NCI-H2107 treated with DMSO at 0.1 percent for 48 hours (cell line): ENCODE measurements around the gene AIFM3.
"Not testable (repeated sequence)": the region's sequence is repeated elsewhere in the genome, so short reads cannot be mapped to it uniquely, and the experiment has no call there.

Experiments
- DNase-seq: peaks from one replicate; lab custom pipeline; 2025; ENCODE audit not compliant: unreplicated experiment; lab: John Stamatoyannopoulos, UW

Gene AIFM3

DNA sequence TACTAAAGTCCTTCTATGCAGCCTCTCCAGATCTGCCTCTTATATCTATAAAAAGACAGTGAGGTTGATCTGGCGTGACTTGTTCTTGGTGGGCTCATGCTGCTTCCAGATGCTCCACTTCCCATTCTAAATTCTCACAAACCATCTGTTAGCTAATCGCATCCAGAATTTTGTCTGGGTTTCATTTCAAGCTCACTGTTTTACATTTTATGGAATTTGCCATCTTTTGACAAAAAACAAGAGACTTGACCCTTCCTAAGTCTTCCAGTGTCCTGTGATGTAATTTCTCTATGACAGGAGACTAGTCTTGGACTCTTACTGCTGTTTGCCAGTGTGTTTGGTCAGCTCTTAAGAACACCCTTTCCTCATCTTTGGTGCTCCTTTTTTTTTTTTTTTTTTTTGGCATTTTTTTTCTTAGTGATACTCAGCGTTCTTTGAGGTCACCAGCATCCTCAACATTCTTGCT, 26.8 kb upstream of the AIFM3 start:
- DNase-seq, result no peak

DNA sequence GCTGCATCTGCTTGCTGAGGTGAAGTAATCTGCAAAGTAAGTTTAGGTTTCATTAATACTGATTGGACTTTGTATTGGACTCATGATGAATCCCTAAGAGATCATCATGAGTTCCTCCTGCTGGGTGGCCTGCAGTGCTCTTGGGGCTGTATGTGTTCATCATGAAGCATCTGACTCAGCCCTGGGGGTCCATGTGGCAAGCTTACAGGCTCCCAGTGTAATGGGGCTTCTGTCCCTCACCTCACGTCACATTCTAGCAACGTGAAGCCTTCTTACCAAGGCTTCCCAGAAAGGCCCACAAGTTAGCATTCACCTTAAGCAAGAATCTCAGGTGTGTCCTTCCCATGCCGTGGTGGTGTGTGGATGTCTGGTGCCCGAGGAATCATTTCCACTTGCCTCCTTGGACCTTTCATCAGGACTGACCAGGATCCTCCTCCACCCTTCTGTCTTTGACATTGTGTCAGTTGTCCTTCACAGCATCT, 26.1 kb upstream of the AIFM3 start:
- DNase-seq, result no peak

DNA sequence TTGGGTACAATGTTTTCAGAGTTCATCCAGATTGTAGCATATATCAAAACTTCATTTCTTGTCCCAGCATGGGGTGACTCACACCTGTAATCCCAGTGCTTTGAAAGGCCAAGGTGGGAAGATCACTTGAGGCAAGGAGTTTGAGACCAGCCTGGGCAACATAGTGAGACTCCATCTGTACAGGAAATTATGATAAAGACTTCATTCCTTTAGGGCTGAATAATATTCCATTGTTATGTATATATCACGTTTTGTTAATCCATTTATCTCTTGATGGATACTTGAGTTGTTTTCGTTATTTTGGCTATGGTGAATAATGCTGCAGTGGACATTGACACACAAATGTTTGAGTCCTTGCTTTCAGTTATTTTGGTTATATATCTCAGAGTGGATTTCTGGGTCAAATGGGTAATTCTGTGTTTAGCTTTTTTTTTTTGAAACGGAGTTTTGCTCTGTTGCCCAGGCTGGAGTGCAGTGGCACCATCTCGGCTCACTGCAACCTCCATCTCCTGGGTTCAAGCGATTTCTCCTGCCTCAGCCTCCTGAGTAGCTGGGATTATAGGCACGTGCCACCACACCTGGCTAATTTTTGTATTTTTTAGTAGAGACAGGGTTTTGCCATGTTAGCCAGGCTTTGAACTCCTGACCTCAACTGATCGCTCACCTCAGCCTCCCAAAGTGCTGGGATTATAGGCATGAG, 24.7 kb upstream of the AIFM3 start:
- DNase-seq, result not testable (repeated sequence)

DNA sequence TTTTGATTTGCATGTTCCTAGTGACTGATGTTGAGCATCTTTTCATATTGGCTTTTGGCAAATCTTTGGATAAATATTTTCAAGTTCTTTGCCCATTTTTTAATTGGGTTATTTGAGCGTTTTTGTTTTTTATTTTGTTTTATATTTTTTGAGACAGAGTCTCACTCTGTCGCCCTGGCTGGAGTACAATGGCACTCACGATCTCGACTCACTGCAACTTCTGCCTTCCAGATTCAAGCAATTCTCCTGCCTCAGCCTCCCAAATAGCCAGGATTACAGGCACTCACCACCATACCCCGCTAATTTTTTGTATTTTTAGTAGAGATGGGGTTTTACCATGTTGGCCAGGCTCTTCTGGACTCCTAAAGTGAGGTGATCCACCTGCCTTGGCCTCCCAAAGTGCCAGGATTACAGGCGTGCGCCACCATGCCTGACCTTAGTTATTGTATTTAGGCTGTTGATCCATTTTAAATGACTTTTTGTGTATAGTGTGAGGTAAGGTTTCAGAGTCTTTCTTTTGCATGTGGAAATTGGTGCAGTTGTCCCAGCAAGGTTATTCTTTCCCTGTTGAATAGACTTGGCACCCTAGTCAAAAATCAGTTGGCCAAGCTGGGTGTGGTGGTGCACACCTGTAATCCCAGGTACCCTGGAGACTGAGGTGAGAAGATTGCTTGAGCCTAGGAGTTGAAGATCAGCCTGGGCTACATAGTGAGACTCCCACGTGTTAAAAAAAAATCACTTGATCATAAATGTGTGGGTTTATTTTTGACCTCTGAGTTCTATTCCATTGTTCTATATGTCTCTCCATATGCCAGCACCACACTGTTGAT, 23.7 kb upstream of the AIFM3 start:
- no peak for DNase-seq

DNA sequence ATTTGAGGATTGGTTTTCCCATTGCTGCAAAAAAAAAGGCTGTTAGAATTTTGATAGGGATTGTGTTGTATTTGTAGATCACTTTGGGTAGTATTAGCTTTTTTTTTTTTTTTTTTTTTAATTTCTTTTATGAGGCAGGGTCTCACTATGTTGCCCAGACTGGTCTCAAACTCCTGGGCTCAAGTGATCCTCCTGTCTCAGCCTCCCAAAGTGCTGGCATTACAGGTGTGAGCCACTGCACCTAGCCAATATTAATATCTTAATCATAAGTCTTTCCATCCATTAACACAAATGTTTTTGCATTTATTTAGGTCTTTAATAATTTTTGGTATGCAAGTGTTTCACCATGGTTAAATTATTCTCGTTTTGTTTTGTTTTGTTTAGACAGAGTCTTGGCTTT, 23.0 kb upstream of the AIFM3 start:
- DNase-seq, result no peak

DNA sequence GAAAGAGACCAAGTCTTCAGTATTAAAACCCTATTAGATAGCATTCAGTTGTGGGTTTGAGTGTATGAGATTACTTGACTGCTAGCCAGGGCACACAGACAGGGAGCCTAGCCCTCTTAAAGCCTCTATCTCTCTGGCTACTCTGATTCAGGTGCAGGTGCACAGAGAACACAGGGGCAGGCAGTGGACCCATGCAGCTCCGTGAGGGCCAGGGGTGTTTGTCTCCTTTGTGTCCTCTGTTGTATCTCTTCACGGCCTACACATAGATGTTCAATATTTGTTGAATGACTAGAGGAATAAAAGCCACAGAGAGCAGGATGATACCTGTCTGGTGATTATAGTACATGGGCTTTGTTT, 21.5 kb upstream of the AIFM3 start:
- DNase-seq, result no peak

DNA sequence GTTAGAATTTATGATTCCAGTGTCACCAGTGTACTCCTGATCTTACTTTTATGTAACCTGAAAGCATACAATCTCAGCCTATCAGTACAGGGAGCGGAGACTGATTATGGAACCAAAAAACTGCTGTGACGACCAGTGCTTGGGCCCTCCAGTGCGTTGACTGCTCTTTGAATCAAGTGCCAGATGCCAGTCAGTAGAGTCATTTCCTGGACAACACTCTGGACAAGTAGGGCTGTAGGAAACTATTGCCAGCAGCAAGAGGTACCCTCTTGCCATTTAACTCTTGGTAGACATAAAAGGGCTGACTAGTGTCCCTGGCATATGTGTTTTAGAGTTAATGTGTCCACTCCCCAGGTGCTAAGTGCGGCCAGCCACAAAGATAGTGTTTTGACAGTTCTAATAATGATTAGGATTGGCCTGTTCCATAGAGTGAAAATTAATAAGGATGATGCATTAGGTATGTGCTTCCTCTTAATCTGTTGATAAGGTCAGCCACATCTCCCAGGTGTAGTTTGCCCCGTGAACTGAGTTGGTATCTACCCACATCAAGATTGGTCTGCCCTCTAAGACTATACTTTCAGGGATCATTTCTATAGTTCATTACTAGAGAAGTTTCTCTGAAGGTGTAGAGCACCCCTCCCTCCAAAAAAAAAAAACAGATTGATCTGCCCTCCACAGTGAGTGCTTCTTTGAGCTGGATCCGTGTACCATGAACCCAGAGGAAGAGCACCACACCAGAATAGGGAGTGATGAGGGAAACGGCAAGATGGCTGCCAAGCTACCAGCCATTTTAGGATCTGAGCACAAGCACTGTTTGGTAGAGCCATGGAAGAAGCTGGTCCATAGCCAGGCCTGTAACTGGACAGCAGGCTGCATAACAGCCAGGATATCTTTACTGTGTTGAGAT, 20.7 kb upstream of the AIFM3 start:
- DNase-seq, result no peak

DNA sequence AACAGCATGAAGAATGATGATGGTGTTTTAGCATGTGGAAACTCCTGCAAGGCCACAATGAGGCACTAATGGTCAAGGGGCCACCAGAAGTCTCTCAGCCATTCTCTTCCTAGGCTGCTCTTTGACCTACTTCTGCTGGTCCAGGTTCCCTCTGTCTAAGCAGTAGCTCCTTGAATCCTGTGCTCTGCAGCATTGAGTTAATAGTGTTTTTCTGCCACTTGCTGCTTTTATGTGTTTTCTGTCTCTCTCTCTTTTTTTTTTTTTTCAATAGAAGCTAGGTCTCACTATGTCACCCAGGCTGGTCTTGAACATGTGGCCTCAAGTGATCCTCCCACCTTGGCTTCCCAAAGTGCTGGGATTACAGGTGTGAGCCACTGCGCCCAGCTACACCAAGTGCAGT, 20.1 kb upstream of the AIFM3 start:
- no peak for DNase-seq

DNA sequence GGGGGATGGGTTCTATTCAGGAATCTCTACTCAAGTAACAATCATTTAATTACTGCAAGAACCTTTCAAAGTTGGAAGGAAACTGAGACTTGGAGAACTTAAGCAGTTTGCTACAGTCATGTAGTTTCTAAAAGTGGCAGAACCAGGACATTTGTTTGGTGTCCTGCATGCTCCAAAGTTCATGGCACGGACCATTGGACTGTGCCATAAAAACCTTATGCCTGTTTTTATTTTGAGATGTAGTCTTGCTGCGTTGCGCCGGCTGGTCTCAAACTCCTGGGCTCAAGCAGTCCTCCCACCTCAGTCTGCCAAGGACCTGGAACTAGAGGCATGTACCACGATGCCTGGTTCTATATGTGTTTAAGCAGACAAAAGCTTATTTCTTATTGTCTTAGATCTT, 18.6 kb upstream of the AIFM3 start:
- DNase-seq, result no peak

DNA sequence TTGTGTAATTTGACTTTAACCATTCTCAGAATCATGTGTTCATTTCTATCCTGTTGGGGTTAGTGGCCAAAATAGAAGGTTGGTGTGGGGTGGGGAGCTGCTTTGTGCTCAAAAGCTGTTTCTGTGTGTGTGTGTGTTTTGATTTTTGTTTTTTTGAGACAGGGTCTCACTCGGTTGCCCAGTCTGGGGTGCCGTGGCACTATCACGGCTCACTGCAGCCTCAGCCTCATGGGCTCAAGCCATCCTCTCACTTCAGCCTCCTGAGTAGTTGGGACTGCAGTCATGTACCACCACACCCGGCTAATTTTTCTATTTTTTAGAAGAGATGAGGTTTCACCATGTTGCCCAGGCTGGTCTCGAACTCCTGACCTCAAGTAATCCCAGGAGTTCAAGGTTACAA, 18.1 kb upstream of the AIFM3 start:
- no peak for DNase-seq

DNA sequence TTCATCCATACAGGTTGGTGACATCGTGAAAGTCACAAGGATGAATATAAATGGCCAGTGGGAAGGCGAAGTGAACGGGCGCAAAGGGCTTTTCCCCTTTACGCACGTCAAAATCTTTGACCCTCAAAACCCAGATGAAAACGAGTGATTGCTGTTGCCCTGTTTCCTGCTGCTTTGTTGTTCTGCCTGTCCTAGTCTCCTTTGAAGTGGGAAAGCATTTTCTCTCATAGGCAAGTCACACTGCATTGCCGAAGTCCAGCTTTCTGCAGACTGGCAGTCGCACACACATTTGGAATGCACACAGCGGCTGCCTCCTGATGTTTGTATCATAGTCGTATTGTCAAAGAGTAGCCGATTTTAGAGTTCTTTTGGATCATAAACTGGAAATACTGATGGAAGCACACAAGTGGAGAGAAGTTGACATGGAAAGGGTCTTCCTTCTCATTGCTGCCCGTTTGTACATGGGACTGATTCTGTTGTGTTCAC, 17.3 kb upstream of the AIFM3 start:
- DNase-seq, result no peak

DNA sequence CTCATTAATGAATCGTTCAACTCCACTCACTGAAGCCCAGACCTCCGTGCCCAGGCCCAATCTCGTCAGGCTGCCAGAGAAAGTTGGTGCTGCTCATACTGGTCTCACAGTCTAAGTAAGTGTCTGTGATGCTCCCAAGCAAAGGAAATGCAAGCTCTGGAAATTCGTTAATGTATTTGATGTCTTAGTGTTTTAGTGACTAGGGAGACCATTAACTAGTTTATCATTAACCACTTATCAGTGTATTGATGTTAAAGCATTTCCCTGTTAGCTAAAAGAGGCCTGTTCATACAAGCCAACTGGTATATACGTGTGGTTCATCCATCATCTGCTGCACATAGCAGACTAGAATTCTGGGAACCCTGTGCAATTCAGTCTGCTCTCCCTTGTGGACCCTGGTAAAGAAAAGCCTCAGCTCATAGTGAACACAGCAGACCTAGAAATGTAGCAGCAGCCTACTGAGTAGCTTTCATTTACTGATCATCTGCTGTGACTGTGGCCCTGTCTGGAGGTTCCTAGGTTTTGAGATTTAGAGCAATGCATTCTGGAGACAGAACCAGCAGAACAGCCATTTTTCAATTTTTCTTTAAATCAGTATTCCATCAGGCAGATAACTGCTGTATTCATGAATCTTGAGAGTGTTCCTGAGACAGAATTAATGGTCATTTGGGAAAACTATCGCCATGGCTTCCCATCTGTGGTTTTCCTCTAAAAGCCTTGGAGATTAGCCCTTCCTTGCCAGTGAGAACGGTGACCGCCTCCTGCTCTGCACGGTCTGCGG, 15.7 kb upstream of the AIFM3 start:
- no peak for DNase-seq

DNA sequence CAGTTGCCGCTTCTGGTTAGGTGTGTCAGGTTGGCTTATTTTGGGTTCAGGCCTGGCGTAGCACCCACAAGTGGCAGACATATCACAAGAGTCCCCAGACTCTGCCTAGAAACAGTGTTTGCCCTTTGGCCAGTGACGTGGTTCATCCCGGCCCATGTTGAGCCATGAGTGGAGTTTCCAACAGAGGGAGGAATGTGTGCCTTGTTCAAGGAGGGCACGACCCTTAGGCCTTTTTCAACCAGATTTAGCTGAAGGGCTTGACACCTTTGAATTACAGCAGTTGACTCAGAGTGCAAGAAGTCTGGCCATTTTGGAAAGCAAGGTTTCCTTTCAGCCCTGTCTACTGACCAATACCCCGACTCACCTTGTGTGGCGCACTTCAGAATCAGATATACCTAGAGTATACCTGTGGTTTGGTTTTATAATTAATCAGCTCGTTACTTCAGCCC, 15.1 kb upstream of the AIFM3 start:
- DNase-seq, result no peak

DNA sequence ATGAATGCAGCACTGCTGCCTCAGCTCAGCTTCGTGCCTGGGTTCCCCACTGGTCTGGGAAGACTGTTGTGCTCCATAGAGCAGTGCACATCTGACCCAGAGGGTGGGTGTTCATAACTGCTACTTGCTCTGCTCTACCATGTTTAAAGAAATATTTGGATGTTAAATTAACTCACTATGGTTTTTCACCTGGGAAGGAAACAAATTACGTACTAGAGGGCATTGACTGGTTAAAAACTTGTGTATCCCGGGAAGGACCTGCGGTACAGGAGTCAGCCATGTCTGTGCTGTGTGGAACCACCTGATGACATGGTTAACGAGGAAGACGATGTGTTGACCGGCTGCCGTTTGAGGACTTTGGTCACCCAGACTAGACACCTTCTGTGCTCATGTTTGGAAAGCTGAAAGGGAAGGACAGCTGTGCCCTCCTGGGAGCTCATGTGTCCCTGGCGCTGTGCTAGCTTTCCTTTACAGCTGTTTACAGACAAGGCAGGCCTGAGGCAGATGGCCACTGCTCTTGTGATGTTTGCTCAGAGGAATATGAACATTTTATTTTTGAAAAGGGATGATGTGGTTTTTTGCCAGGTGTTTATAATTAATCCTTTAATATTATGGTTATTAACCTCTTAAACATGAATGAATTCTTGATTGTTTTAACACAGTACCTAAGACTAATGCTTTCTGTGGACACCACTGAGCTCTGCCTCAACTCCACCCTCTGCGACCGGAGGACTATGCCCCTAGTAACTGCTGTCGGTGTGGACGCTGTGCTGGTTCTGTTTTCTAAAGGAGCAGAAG, 14.3 kb upstream of the AIFM3 start:
- no peak for DNase-seq

DNA sequence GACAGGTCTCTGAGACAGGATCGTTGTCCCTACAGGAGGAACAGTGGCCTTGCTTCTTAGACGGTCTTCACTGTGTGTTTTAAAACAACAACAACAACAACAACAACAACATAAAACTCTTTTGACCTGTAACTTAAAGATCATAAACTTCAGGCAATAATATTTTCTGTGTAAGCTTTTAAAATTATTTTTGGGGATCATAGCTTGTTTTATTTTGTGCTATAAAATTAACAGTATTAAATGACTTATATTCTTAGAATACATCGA, 13.8 kb upstream of the AIFM3 start:
- DNase-seq, result no peak

DNA sequence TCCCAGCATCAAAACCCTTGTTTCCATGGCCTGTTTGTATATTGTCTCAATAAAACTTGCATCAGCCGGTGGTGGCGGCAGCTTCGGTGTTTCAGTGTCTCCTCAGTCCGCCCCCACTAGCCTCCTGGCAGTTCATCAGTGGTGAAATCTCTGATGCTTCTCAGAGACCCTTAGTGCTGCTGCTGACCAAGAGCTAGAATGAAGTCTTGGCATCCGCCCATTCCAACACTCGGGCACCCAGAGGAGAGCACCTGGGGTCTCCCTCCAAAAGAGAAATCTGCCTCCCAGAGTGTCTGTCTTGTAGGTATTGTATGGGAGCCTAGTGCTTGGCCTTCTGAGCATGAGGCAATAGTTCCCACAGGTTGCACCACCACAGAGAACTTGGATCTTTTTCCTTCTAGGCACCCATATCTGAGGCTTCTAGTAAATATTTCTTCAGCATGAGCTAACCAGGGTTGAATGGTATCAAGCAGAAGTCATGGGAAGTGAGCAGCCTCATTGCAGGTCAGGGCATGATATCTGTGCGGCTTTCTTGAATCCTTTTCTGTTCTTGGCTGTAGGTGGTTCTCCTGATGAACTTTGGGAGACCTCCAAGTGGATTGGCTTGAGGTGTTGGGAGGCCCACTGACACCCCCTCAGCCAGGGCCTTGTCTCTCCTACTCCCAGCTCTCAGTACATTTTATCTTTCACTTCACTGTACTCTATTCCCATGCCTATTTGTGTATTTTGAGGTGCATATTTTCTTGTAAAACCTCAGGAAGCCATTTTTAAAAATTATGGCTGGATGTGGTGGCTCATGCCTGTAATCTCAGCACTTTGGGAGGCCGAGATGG, 13.2 kb upstream of the AIFM3 start:
- no peak for DNase-seq

DNA sequence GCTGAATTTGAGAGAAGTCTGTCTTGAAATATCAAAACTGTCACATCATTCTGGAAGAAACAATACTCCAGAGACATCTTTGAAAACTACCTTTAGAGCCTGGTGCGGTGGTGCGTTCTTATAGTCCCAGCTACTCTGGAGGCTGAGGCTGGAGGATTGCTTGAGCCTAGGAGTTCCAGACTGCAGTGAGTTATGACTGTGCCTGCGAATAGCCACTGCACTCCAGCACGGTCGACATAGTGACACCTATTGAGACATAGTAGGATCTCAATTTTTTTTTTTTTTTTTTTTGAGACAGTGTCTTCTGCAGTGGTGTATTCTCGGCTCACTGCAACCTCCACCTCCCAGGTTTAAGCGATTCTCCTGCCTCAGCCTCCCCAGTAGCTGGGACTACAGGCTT, 11.5 kb upstream of the AIFM3 start:
- DNase-seq, result no peak

DNA sequence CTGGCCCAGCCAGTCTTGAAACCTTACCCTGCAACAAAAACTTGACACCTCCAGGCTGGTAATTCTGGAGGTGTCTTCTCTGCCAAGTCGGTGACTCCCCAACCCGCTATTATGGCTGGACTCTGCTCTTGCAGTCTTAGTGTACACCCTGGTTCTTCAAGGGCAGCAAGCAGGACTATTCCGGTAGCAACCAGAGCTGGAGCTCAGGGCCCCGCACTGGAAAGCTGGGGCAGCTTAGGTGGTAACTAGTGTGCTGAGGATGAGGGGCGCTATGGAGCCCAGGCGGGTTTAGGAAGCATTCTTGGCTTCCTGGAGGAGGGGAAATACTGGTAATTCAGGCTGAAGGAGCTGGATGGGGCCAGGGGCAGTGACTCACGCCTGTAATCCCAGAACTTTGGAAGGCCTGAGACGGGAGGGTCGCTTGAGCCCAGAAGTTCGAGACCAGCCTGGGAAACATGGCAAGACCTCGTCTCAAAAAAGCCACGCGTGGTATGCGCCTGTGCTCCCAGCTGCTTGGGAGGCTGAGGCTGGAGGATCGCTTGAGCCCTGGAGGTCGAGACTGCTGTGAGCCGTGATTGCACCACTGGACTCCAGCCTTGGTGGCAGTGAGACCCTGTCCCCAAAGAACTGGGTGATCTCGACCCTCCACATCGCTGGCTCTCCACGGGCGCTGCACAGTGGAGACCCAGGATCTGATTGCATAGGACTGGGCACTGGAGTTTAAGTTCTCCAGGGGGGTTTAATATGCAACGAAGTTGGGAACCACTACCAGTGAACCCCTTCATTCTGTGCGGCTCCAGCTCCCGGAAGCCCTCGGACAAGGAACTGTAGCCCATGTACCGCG, 10.6 kb upstream of the AIFM3 start:
- no peak for DNase-seq
